ENCODE data around the gene ADNP.
"Not testable (repeated sequence)": the region's sequence is repeated elsewhere in the genome, so short reads cannot be mapped to it uniquely, and the experiment has no call there.

Gene ADNP

DNA sequence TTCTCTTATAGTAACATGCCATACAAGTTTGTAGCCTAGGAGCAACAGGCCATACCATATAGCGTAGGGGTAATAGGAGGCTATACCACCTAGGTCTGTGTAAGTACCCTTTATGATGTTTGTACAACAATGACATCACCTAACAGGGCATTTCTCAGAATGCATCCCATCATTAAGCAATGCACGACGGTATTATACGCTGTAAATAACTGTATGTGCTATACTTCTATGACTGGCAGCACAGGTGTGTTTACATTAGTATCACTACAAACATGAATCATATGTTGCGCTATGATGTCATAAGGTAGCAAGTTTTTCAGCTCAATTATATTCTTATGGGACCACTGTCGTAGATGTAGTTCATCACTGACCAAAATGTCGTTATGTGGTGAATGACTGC is 31.0 kb downstream of the ADNP start:
- DNase-seq (ENCODE audit: low read depth), result no peak

DNA sequence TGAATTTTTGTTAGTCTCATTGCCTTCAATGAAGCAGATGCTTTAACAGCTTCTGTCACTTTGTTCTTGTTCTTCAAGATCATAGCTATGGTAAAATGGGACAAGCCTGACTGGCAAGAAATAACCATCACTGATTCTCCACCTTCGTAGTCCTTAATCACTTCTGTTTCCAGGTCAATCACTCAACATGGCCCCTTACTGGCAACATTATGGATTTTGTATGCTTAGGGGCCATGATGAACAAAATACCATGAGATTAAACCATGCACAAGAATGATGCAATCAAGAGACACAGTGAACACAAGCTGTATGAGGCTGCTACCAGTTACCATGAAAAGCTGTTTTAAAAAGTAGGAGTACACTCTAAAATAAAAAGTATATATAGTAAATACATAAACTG is 32.8 kb downstream of the ADNP start:
- DNase-seq (ENCODE audit: low read depth), result peak; percentile 35

DNA sequence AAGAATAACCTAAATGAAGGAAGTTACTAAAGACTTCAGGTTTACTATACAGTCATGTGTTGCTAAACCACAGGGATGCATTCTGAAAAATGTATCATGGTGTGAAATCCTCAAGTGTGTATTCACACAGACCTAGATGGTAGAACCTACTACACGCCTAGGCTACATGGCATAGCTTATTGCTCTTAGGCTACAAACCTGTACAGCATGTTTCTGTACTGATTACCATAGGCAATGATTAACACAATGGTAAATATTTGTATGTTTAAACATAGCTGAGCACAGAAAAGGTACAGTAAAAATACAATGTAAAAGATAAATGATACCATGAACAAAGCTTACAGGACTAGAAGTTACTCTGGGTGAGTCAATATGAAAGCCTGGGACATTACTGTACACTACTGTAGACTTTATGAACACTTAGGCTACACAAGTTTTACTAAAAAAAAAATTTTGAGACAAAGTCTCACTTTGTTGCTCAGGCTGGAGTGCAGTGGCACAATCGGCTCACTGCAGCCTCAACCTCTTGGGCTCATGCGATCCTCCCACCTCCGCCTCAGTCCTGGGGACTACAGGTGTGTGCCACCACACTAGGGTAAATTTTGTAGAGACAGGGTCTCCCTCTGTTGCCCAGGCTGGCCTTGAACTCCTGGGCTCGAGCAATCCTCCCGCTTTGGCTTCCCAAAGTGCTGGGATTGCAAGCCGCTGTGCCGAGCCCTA is 36.0 kb downstream of the ADNP start:
- DNase-seq (ENCODE audit: low read depth), result no peak

DNA sequence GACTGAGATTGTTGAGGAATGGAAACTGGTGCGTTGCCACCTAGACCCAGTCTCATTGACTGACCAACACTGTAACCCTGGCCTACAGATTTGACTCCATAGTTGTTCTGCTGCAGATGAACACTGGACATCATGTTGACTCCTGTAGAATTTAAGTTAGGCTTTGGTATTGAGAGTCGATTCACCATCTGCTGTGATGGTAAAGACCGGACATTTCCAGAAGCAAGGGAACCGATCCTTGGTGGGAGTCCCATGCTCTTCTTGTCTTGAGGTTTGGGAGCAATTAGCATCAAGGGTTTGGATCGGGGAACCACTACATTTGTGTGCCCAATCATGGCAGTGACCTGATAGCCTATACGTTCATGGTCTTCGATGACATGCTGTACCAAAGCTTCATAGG is 37.6 kb downstream of the ADNP start:
- no peak for DNase-seq (ENCODE audit: low read depth)

DNA sequence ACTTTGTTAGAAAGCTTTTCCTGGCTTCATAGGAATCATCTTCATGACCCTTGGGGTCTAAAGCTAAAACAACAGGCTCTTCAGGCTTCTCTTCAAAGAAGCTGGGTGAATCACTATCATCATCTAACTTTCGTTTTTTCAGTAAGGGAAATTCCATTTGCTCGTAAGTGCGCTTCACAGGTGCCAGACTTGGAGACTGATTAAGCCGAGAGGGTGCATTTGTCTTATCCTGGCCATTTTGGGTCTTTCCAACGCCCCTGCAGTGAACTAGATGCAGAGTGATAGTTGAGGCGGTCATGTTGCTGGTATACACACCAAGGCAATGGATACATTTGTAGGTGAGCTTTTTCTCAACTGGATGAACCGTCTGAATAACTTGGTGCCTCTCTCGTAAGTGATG is 38.8 kb downstream of the ADNP start:
- DNase-seq (ENCODE audit: low read depth), result no peak

DNA sequence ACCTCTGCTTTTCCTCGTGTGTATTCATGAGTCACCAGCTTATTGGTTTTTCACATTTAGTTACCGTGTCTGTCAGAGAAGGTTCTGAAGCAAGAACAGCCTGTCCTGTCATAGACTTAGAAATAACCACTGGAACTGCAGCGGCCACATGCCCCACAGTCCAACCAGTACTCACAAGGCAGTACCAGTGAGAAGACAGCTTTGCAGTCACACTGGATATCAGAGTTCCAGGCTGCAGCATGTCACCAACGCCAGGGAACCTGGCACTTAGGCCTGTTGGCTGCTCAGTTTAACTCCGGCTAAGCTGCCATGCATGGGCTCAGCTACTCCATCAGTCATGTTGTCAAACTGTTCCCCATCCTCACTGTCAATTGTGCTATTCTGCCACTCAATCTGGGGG is 40.1 kb downstream of the ADNP start:
- no peak for DNase-seq (ENCODE audit: low read depth)

DNA sequence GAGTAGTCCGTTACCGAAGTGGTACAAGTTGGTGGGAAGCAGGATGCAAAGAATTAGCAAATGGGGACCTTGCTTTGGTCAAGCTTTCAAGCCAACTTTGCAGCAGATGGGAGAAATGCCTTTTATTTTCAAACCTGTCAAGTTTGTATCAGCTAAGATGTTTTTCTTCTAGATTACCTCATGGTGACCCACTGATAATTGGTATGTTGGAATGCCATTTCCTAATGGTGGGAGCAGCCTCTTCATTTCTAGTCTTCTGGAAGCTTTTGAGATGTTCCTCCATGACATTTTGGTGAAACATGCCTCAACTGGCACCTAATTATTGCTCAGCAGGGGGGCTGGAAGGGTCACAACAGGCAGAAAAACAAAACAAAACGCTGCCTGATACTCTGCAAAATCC is 43.7 kb downstream of the ADNP start:
- no peak for DNase-seq (ENCODE audit: low read depth)

DNA sequence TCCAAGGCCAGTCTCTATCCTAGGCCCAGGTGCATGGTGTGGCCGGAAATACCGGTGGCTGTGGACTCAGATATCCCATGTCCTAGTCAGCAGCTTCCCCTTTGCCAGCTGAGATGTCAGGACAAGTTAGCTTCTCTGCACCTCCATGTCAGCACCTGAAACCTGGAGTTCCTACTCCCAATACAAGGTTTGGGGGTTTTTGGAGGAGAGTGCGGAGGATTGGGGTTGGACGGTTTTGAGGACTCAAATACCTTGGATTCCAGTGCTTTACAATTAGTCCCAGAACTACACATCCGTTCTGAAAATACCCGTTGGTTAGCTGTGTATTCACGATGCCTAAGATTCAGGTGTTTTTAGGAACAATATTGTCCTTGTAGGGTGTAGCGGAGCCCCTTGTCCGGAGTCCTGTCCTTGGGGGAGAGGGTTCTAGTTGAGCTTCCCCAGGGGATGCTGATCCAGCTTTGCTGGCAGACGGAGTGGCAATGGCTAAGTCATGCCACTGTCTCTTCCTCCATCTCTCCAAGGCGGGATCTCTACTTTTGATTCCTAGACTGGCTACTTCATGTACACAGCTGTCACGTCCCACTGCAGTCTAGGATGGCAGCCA is 45.0 kb downstream of the ADNP start:
- no peak for DNase-seq (ENCODE audit: low read depth)

DNA sequence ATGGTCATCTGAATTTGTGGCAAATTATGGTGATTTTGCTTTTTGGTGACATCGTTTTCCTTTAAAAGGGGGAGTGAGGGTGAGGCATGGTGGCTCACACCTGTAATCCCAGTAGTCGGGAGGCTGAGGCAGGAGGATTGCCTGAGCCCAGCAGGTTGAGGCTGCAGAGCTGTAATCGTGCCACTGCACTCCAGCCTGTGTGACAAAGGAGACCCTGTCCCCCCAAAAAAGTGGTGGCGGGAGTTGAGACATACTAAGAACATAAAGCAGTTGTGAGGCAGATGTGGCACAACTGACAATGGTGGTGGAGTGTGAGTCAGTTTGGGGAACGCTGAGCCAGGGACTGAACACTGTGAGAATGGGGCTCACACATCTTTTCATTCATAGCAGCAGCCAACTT is 45.5 kb downstream of the ADNP start:
- no peak for DNase-seq (ENCODE audit: low read depth)

DNA sequence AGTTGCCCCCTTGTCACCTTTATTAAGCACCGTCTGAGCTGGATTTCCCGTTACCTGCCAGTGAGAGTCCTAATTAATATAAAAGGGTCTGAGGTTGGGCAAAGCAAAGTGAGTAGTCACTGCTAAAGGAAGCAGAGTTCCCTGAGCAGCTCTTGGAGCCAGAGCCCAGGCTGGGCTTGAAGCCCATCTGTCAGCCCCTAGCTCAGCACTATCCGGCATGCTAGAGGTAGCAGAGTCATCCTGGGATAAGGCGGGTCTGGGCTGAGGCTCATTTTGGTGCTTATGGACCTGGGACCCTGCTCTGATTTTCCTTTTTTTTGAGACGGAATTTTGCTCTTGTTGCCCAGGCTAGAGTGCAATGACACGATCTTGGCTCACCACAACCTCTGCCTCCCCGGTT is 46.2 kb downstream of the ADNP start:
- DNase-seq (ENCODE audit: low read depth), result no peak

DNA sequence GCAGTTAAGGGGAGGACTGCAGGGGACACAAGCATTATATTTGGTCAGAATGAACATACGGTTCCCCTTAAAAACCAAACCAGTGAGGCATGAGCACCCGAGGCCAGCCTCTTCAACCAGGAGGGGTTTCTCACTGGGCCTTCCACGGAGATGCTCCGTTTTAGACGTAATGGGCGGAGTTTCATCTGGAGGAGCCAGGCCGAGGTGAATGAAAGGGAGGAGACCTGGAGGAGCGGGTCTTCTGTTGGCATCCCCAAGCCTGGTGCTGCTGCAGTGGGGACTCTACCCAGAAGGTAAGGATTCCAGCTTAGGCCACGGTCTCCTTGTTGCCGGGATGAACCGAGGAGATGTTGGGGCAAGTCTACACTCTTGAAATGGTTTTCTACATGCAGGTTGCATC is 47.4 kb downstream of the ADNP start:
- DNase-seq (ENCODE audit: low read depth), result no peak

DNA sequence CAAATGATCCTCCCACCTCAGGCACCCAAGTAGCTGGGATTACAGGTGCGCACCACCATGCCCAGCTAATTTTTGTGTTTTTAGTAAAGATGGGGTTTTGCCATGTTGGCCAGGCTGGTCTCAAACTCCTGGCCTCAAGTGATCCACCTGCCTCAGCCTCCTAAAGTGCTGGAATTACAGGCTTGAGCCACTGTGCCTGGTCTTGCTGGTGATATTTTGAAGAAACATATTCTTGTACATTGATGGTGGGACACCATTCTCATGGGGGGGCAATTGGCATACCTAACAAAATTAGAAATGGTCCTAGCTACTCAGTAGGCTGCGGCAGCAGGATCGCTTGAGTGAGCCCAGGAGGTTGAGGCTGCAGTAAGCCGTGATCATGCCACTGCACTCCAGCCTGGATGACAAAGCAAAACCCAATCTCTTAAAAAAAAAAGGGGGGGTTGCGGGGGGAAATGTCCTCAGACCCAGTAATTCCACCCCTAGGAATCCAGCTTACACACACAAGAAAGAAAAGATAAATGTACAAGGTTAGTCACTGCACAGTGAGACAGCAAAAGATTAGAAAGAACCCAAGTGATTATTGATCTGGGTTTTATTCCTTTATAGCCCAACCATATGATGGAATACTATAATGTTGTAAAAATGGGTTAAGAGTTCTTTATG is 49.3 kb downstream of the ADNP start:
- DNase-seq (ENCODE audit: low read depth), result not testable (repeated sequence)

DNA sequence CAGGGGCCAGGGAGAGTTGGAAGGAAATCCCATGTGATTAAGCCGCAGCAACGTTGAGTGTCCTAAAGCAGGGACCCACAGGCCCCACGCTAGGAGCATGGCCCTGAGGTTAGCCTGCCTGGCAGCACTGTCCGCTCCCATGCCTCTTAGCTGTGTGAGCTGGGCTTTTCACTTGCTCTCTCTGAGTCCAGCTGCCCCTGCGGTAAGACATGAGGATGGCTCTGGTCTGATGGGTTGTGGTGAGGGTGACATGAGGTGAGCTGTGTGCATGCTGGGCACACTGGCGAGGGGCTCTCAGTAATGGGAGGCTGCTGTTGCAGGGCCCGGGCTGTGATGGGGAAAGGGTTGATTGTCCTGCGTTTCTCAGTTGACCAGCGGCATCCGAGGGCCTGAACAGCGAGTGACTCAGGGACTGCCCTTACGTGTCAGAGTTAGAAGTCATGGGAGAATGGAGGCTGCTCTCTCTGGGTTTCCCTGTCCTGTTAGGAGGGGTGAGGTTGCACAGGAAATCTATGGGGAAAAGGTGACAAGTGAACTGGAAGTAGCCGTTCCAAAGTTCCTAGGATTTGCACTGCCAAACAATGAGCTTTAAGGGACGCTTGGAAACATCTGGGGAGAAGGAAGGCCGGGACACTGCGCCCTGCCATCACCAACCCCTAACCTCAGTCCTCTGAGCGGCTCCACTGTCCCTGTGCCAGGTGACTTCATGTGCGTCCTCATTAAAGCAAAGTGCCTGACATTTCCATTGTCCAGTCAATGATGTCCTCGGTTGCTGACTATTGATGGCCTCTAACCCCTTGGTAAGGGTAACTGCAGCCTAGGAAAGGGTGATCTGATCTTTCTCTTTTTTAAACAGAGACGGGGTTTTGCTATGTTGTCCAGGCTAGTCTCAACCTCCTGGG is 51.3 kb downstream of the ADNP start:
- no peak for DNase-seq (ENCODE audit: low read depth)

DNA sequence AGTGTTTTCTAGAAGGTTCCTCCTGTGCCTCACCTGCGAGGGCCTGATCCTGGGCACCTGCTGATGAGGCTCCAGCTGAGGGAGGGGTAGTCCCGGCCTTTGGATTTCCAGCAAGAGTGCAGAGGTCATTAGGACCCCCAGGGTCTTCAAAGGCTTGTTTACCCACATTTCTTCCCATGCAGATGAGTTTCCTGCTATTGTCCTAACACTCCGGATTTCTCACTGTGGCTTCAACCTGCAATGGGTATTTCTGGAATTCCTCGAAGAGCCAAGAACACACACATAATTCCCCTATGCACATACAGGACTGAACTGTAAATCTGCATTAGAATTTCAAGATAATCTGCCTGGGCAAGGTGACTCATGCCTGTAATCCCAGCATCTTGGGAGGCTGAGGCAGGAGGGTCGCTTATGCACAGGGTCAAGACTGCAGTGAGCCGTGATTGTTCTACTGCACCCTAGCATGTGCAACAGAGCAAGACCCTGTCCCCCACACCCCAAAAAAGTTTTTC is 53.9 kb downstream of the ADNP start:
- no peak for DNase-seq (ENCODE audit: low read depth)

DNA sequence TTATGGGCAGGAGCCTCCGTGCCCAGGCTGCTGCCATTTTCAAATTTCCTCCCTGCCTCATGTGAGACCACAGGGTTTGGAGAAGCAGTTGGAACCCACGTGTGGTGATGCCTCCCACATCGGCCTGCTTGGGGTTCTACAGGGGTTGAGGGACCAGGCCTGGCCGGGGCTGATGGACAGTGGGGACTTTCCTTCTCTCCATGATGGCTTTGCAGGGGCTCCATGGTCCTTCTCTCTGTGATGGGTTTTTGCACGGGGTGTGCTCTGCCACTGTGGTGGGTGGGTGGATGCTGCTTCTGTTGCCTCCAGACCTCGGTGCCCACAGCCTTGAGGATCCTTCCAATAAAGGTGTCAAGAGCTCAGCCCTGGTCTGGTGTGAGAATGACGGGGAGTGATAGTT is 54.4 kb downstream of the ADNP start:
- DNase-seq (ENCODE audit: low read depth), result no peak

DNA sequence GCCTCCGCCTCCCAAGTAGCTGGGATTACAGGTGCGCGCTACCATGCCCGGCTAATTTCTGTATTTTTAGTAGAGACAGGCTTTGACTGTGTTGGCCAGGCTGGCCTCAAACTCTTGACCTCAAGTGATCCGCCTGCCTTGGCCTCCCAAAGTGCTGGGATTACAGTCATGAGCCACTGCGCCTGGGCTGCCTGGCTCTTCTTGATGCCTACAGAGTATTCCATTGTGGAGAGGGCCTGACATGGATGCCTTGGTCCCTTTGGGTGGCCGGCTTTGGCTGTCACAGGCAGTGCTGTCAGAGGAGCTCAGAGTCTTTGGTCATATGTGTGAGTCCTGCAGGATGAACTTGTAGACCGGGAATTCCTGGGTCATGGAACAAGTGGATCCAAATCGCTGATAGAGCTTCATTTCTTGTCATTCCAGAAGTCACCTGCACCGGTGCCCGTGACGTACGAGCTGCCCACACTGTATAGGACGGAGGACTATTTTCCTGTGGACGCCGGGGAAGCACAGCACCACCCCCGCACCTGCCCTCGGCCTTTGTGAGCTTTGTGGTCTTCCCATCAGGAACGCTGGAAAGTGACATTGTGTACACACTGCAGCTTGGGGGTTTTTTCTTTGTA is 55.1 kb downstream of the ADNP start:
- no peak for DNase-seq (ENCODE audit: low read depth)

DNA sequence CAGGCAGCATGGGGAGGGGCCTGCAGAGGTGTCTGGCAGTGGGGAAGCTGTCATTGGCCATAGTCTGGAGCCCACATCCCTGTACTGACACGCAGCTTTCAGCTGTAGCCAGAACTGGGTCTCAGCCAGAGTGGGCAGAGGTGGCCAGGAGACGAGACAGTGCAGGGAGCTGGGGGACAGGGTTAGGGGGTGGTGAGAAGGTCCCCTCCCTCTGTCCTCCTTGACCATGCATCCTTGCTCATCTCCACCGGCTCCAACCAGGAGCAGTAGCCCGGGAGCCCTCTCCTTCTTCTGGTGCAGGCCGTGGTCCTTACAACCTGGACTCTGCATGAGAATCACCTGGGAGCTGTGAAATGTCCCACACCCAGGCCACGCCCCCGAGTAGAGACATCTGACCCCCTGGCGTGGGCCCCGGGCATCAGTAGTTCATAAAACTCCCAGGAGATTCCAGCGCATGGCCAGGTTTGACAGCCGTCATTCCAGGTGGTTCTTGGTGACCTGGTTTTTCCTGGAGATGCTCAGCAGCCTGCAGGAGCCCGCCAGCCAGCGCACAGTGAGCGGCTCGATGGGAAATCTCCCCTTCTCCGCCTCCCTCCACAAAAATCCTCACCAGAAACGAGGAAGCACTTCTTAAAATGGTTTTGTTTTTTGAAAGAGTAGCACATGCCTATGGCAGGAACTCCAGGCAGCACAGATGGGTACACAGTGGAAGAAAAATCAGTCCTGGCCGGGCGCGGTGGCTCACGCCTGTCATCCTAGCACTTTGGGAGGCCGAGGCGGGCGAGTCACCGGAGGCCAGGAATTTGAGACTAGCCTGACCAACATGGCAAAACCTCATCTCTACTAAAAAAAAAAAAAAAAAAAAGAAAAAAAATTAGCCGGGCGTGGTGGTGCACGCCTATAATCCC is 56.2 kb downstream of the ADNP start:
- no peak for DNase-seq (ENCODE audit: low read depth)

DNA sequence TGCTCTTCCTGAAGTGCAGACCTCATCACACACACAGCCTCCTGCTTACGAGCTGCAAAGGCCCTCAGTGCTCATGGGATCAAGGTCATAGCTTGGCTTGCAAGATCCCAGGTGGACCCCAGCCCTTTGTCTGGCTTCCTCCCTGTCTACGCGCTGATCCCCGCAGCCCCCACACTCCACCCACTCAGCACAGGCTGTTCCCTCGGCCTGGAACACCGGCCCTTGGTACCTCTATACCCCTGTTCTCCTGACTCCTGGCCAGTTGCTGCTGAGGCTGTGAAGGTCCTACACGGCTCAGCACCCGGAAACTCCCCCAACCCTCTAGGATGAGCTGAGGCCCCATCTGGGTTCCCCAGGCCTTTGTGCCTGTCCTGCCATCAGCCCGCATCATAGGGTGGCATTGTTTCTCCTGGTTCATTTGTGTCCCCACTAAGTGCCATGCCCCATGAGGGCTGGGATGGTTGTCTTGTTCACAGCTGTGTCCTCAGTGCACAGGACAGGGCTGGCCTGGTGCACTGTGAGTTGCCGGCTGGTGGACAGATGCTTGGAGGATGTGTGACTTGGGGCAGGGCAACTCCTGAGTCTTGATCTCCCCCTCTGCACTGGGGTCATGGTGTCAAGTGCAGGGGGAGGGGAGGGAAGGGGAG is 57.0 kb downstream of the ADNP start:
- no peak for DNase-seq (ENCODE audit: low read depth)

DNA sequence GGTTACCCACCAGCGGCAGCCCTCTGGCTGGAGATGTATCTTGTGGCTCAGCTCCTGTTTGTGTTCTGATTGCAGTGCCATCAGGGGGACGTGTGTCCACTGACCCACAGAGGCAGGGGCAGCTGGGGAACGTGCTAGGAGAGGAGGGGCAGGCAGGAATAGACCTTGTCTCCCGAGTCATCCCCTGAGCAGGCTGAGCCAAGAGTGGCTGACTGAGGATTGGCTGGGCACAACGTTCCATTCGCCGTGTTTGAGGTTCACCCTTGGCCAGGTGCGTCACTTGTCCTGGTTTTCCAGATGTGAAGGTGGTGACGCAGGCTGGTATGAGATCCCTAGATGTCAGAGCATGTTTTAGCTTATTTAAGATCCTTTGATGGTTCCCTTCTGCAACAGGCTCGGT is 57.7 kb downstream of the ADNP start:
- DNase-seq (ENCODE audit: low read depth), result no peak

All from fibroblast of the conjunctiva (primary cell).